Measurements from ENCODE around the gene SDK1.

The SDK1 gene

DNA sequence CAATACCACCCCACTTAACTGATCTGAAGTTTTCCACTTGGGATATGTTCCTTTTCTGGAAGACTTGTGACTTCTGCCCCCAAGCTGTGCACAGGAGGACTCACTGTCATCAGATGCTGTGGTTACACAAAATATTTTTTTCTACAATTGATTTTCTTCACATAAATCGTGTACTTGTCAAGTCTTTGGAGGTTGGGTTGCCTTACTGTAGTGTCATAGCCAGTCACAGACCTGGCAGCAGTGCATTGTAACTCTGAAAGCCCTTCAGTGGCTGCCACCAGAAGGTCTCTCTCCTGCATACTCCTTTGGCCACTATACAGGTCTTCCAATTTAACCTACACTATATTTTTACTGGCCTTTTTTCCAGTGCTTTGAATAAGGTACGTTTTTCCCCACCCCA is 73.2 kb downstream of the SDK1 start:
- no CpG with 5 or more reads among the region's 2 CpGs for WGBS (ENCODE audit: extremely low coverage, insufficient coverage, insufficient read length)

DNA sequence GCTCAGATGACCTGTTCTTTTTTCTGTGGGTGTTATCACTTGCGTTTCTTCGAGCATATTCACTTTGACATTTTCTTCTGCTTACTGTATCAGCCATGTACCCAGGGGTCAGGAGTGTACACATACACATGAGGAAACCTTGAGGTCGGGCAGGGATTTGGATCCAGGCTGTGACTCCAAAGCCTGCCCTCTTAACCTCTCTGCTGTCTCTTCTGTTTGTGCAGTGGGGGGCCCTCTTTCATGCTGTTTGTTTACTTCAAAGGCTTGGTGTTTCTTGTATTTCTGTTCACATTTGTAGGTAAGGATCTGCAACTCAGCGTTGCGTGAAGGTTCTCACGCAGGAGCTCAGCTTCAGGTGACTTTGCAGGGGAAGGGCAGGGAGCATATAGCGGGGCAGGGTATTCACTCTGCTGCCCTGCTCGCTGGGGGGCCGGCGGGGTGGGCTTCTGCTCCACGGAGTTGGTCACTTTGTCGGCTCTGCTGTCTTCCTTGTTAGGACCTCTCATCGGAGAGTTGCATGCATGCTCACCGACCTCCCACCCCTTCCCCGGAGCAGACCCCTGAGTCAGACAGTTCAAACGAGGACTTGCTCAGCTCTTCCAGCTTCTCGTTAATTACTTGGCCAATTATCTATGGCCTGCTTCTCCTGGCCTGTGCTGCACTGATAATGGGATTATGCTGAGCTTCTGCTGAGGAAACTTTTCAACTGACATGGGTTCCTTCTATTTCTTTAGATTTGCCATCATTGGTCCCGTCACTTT is 77.5 kb downstream of the SDK1 start:
- no peak overlapping the region for H3K4ac ChIP-seq (ENCODE audit: low read depth, low read length)
- no peaks in the 10 kb centered on the region for H3K36me3 ChIP-seq (ENCODE audit: control insufficient read depth in 1 of 2, insufficient read depth in 2 of 2, low read length in 2 of 2)
- H3K4me2 ChIP-seq (ENCODE audit: low read length) = no peak overlapping the region
- H2AK5ac ChIP-seq (ENCODE audit: low read length) = no peak overlapping the region
- H2BK5ac ChIP-seq (ENCODE audit: low read depth, low read length, poor library complexity) = no peak overlapping the region
- H3K79me2 ChIP-seq (ENCODE audit: control insufficient read depth, insufficient read depth, low read length, poor library complexity) = no peaks in the 10 kb centered on the region
- H4K91ac ChIP-seq (ENCODE audit: low read depth, low read length) = no peak overlapping the region
- H3K79me1 ChIP-seq (ENCODE audit: low read length) = peaks cover 7% of the 10 kb centered on the region
- no peak overlapping the region for H4K12ac ChIP-seq (ENCODE audit: low read depth, low read length)
- WGBS (ENCODE audit: extremely low coverage, insufficient coverage, insufficient read length) = no CpG with 5 or more reads among the region's 18 CpGs
- H2BK12ac ChIP-seq (ENCODE audit: low read length) = no peak overlapping the region
- H4K8ac ChIP-seq (ENCODE audit: low read depth, low read length) = no peak overlapping the region
- DNase-seq = peak in 1 of 2 donors; percentile 16
- no peaks in the 10 kb centered on the region for H3K27me3 ChIP-seq (ENCODE audit: insufficient read depth, low read length)
- no peak overlapping the region for H2BK120ac ChIP-seq (ENCODE audit: insufficient read depth, low read length, poor library complexity)
- H3K9ac ChIP-seq (ENCODE audit: low read length) = no peak overlapping the region
- no peak overlapping the region for H3K27ac ChIP-seq (ENCODE audit: low read depth, low read length)
- H3K14ac ChIP-seq (ENCODE audit: low read length) = no peak overlapping the region
- H3K4me1 ChIP-seq (ENCODE audit: control insufficient read depth in 1 of 2, insufficient read depth in 2 of 2, low read length in 2 of 2) = peaks cover 20 to 21% of the 10 kb centered on the region in 2 experiments
- no peak overlapping the region for H3K18ac ChIP-seq (ENCODE audit: low read length)
- H3K23ac ChIP-seq (ENCODE audit: low read length) = no peak overlapping the region
- no peak overlapping the region for H2AFZ ChIP-seq (ENCODE audit: insufficient read depth, low read length, poor library complexity)
- no peak overlapping the region for H3K4me3 ChIP-seq (ENCODE audit: low read depth, low read length)
- H3K9me3 ChIP-seq (ENCODE audit: insufficient read depth, low read depth, low read length) = no peaks in the 10 kb centered on the region

More for the DNA sequence above, 73.2 kb downstream of the SDK1 start:
- H4K8ac ChIP-seq (ENCODE audit: low read depth, low read length) = no peak overlapping the region
- peaks cover 7% of the 10 kb centered on the region for H3K79me1 ChIP-seq (ENCODE audit: low read length)
- no peaks in the 10 kb centered on the region for H3K9me3 ChIP-seq (ENCODE audit: insufficient read depth, low read depth, low read length)
- H3K4me2 ChIP-seq (ENCODE audit: low read length) = no peak overlapping the region
- no peaks in the 10 kb centered on the region for H3K27me3 ChIP-seq (ENCODE audit: insufficient read depth, low read length)
- H3K18ac ChIP-seq (ENCODE audit: low read length) = no peak overlapping the region
- no peak overlapping the region for H3K27ac ChIP-seq (ENCODE audit: low read depth, low read length)
- peaks cover 19 to 27% of the 10 kb centered on the region in 2 experiments for H3K4me1 ChIP-seq (ENCODE audit: control insufficient read depth in 1 of 2, insufficient read depth in 2 of 2, low read length in 2 of 2)
- no peak overlapping the region for H3K14ac ChIP-seq (ENCODE audit: low read length)
- no peak overlapping the region for H4K91ac ChIP-seq (ENCODE audit: low read depth, low read length)
- no peak overlapping the region for H3K4me3 ChIP-seq (ENCODE audit: low read depth, low read length)
- no peak overlapping the region for H4K12ac ChIP-seq (ENCODE audit: low read depth, low read length)
- no peak overlapping the region for H2AFZ ChIP-seq (ENCODE audit: insufficient read depth, low read length, poor library complexity)
- no peaks in the 10 kb centered on the region for H3K79me2 ChIP-seq (ENCODE audit: control insufficient read depth, insufficient read depth, low read length, poor library complexity)
- no peak overlapping the region for H3K4ac ChIP-seq (ENCODE audit: low read depth, low read length)
- H3K36me3 ChIP-seq (ENCODE audit: control insufficient read depth in 1 of 2, insufficient read depth in 2 of 2, low read length in 2 of 2) = no peaks in the 10 kb centered on the region
- no peak overlapping the region for H3K9ac ChIP-seq (ENCODE audit: low read length)
- H3K23ac ChIP-seq (ENCODE audit: low read length) = no peak overlapping the region
- no peak overlapping the region for H2BK5ac ChIP-seq (ENCODE audit: low read depth, low read length, poor library complexity)
- no peak for DNase-seq
- H2BK12ac ChIP-seq (ENCODE audit: low read length) = no peak overlapping the region
- H2AK5ac ChIP-seq (ENCODE audit: low read length) = no peak overlapping the region
- H2BK120ac ChIP-seq (ENCODE audit: insufficient read depth, low read length, poor library complexity) = no peak overlapping the region

DNA sequence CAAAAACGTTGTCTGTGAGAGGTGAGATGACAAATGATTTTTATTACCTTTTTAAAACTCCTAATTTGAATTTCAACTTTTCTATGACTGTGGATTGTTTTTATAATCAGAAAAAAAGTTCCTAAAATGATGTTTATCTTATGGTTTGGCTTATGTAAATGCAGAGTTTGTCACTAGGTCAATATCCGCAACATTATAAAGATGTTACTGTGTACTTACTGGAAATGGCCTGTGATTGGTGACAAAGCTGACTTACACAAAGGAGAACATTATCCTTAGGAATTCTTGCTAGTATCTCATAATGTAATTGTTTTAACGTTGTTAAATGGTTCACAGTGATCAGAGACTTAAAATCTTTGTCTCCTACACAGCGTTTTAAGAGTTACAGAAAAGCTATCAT is 79.0 kb downstream of the SDK1 start:
- Histone ChIP-seq H2BK120ac (ENCODE audit: insufficient read depth, low read length, poor library complexity) (no peak overlapping the region), H3K4me1 (ENCODE audit: control insufficient read depth in 1 of 2, insufficient read depth in 2 of 2, low read length in 2 of 2) (peaks cover 20 to 21% of the 10 kb centered on the region in 2 experiments), H3K4me3 (ENCODE audit: low read depth, low read length) (no peak overlapping the region), H3K79me2 (ENCODE audit: control insufficient read depth, insufficient read depth, low read length, poor library complexity) (no peaks in the 10 kb centered on the region), H4K12ac (ENCODE audit: low read depth, low read length) (no peak overlapping the region), H2AK5ac (ENCODE audit: low read length) (no peak overlapping the region), H3K23ac (ENCODE audit: low read length) (no peak overlapping the region), H3K27ac (ENCODE audit: low read depth, low read length) (no peak overlapping the region), H3K9me3 (ENCODE audit: insufficient read depth, low read depth, low read length) (no peaks in the 10 kb centered on the region), H3K36me3 (ENCODE audit: control insufficient read depth in 1 of 2, insufficient read depth in 2 of 2, low read length in 2 of 2) (no peaks in the 10 kb centered on the region), H3K14ac (ENCODE audit: low read length) (no peak overlapping the region), H3K4ac (ENCODE audit: low read depth, low read length) (no peak overlapping the region), H2BK12ac (ENCODE audit: low read length) (no peak overlapping the region), H3K9ac (ENCODE audit: low read length) (no peak overlapping the region), H2BK5ac (ENCODE audit: low read depth, low read length, poor library complexity) (no peak overlapping the region), H3K18ac (ENCODE audit: low read length) (no peak overlapping the region), H2AFZ (ENCODE audit: insufficient read depth, low read length, poor library complexity) (no peak overlapping the region), H3K79me1 (ENCODE audit: low read length) (peaks cover 7% of the 10 kb centered on the region), H4K8ac (ENCODE audit: low read depth, low read length) (no peak overlapping the region), H3K27me3 (ENCODE audit: insufficient read depth, low read length) (no peaks in the 10 kb centered on the region), H4K91ac (ENCODE audit: low read depth, low read length) (no peak overlapping the region), H3K4me2 (ENCODE audit: low read length) (no peak overlapping the region)
- DNase-seq = no peak
- no CpG with 5 or more reads among the region's 4 CpGs for WGBS (ENCODE audit: extremely low coverage, insufficient coverage, insufficient read length)

DNA sequence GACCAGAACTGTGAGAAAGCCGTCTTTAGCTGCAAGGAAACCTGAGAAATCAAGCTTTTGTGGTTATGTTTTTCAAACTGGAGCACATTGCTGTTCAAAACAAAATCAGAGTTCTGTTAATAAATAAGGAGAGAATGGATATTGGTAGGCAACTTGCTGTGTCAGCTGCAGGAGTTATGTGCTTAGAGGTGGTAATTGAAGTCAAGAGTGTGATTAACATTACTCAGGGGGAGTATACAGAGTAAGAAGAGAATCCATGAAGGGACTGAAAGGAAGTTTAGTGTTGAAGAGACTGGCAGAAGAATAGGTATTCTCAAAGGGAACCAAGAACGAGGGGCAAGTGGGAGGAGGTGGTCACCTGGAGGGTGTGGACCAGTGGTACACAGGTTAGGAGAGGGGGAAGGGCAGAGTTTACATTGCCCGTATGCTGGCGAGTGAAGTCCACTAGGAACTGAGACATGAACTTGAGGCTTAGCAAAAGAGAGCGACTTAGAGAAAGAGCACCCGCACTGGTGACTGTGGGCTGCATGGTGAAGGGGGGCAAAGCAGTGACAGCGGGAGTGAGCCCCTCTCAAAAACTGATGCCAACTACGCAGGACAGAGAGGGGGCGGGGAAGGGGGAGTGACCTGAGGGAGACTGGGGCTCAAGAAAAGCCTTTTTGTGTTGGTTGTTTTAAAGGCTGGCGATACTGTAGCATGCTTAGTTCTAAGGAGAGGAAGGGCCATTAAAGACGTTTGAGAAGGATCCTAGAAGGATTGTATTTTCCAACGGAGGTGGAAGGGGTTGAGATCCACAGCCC is 80.0 kb downstream of the SDK1 start:
- peaks cover 6% of the 10 kb centered on the region for H3K79me1 ChIP-seq (ENCODE audit: low read length)
- no peak overlapping the region for H3K23ac ChIP-seq (ENCODE audit: low read length)
- H2BK120ac ChIP-seq (ENCODE audit: insufficient read depth, low read length, poor library complexity) = no peak overlapping the region
- H3K18ac ChIP-seq (ENCODE audit: low read length) = no peak overlapping the region
- no peak overlapping the region for H2AFZ ChIP-seq (ENCODE audit: insufficient read depth, low read length, poor library complexity)
- DNase-seq = no peak
- H4K91ac ChIP-seq (ENCODE audit: low read depth, low read length) = no peak overlapping the region
- H3K36me3 ChIP-seq (ENCODE audit: control insufficient read depth in 1 of 2, insufficient read depth in 2 of 2, low read length in 2 of 2) = no peaks in the 10 kb centered on the region
- H3K27ac ChIP-seq (ENCODE audit: low read depth, low read length) = no peak overlapping the region
- H3K9me3 ChIP-seq (ENCODE audit: insufficient read depth, low read depth, low read length) = no peaks in the 10 kb centered on the region
- peaks cover 17 to 18% of the 10 kb centered on the region in 2 experiments for H3K4me1 ChIP-seq (ENCODE audit: control insufficient read depth in 1 of 2, insufficient read depth in 2 of 2, low read length in 2 of 2)
- no peak overlapping the region for H2BK12ac ChIP-seq (ENCODE audit: low read length)
- H3K27me3 ChIP-seq (ENCODE audit: insufficient read depth, low read length) = no peaks in the 10 kb centered on the region
- H3K4ac ChIP-seq (ENCODE audit: low read depth, low read length) = no peak overlapping the region
- H3K79me2 ChIP-seq (ENCODE audit: control insufficient read depth, insufficient read depth, low read length, poor library complexity) = no peaks in the 10 kb centered on the region
- H3K4me2 ChIP-seq (ENCODE audit: low read length) = no peak overlapping the region
- no peak overlapping the region for H4K12ac ChIP-seq (ENCODE audit: low read depth, low read length)
- H4K8ac ChIP-seq (ENCODE audit: low read depth, low read length) = no peak overlapping the region
- no CpG with 5 or more reads among the region's 12 CpGs for WGBS (ENCODE audit: extremely low coverage, insufficient coverage, insufficient read length)
- no peak overlapping the region for H3K14ac ChIP-seq (ENCODE audit: low read length)
- H3K9ac ChIP-seq (ENCODE audit: low read length) = no peak overlapping the region
- H2AK5ac ChIP-seq (ENCODE audit: low read length) = no peak overlapping the region
- H3K4me3 ChIP-seq (ENCODE audit: low read depth, low read length) = no peak overlapping the region
- H2BK5ac ChIP-seq (ENCODE audit: low read depth, low read length, poor library complexity) = no peak overlapping the region

Data from trophoblast cell (in vitro differentiated cells and primary cell).